NCI-H774 (cell line): Measurements from ENCODE around the gene FAM98A.

Source experiments
- DNase-seq: peaks from one replicate; lab custom pipeline; 2025; lab: John Stamatoyannopoulos, UW

The FAM98A gene

GRCh38 chr2:33597026-33597425, 2.1 kb downstream of the FAM98A start:
- DNase-seq = no peak

DNA sequence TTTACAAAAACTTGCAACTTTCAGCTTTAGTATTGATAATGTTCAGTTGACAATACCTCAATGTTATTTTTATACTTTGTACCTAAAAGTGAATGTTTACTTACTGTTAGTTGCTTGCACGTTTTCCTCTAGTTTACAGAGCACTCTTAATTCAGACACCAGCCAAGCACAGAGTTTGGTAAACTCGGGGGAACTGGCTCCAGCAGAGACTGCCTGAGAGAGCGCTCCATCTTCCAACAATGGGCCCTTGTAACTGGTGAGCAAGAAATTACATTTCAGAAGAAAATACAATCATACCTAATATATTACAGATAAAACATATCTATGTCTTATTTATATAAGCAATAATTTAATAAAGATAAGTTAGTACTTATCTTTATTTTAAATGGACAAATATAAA, 3.7 kb downstream of the FAM98A start:
- no peak for DNase-seq

DNA sequence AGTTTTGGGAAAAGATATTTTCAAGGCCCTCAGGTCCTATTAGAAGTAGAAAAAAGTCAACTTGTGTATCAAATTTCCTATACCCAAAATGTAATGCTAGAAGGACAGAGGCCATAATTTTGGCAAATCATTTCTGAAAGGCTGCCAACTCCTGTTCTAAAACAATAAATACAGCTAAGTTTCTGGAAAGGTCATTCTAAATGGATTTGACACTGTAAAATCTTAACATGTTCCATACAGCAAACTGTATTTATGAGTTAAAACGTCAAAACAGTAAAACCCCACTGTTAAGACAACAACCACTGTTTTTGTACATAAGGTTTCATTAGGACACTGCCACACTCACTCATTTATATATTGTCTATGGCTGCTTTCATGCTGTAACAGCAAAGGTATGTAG, 9.7 kb downstream of the FAM98A start:
- DNase-seq = no peak

GRCh38 chr2:33588232-33588631, 10.9 kb downstream of the FAM98A start:
- no peak for DNase-seq

DNA sequence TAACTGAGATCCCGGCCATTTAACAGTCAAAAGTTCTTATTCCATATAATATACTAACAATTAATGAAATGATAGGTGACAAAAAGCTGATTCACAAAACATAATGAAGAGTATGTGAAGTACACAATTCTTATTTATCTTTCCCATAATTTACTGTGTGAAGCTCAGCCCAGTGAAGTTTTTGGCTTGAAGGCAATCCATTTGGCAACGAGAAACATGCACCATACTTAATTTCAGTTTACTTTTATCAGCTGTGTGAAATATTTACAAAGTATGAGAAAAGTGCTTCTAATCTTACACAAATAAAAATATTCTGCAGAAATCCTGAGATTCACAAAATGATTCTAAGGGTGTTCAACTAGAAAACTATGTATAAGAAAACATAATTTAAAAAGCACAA, 12.3 kb downstream of the FAM98A start:
- no peak for DNase-seq

GRCh38 chr2:33583194-33583938, 15.7 kb downstream of the FAM98A start:
- no peak for DNase-seq

DNA sequence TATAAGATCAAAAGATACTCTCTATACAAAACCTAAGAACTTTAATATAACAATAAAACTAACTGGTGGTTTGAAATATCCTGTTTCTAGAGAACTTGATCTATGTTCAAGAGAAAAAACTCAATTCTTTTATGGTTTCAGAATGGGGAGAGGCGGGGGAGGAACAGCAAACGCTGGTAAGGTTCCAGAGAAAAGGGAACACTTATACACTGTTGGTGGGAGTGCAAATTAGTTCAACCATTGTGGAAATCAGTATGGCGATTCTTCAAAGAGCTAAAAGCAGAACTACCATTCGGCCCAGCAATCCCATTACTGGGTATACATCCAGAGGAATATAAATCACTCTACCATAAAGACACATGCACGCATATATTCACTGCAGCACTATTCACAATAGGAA, 17.2 kb downstream of the FAM98A start:
- DNase-seq = no peak

GRCh38 chr2:33579227-33579626, 19.9 kb downstream of the FAM98A start:
- DNase-seq = no peak

GRCh38 chr2:33577668-33578067, 21.4 kb downstream of the FAM98A start:
- DNase-seq = no peak

GRCh38 chr2:33577084-33577483, 22.0 kb downstream of the FAM98A start:
- DNase-seq = no peak

- no peak for DNase-seq
Measured at GRCh38 chr2:33573657-33574056, 25.4 kb downstream of the FAM98A start.

DNA sequence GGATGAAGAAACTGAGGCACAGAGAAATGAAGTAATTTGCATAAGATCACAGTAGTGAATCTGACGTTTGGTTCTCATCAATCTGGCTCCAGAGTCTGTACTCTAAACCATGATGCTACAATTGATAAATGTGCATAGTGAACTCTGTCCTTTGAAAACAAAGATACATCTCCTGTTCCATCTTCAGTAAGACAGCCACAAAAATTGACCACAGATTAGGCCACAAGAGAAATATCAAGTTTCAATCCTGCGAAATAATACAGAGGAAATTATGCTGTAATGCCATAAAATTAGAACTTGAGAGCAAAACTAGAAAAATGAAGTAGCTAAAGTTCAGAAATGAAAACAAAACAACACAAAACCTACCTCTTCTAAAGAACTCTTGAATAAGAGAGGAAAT, 28.4 kb downstream of the FAM98A start:
- no peak for DNase-seq

GRCh38 chr2:33561872-33562271, 37.2 kb downstream of the FAM98A start:
- DNase-seq = no peak

GRCh38 chr2:33560017-33560416, 39.1 kb downstream of the FAM98A start:
- DNase-seq = no peak

- DNase-seq = no peak
Measured at GRCh38 chr2:33559328-33559727, 39.8 kb downstream of the FAM98A start.

DNA sequence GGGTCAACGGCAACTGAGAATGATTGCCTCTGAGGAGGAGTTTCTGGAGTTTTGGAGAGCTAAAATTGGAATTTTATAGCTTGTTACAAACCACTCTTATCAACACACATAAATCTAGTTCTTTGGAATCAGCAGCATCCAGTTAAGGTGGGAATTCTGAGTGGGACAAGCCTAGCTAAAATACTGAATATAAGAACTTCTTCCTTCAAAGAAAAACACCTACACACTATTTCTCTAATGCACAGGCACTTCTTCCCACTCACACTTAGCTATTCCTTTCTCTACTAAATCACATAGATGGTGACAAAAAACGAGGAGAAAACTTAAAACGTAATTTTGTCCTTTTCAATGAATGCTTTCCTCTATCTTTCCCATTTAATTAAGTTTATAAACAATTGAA, 43.4 kb downstream of the FAM98A start:
- DNase-seq = no peak

- no peak for DNase-seq
Measured at GRCh38 chr2:33552758-33553461, 46.2 kb downstream of the FAM98A start.

- no peak for DNase-seq
Measured at GRCh38 chr2:33550206-33550605, 48.9 kb downstream of the FAM98A start.

- DNase-seq = no peak
Measured at GRCh38 chr2:33541243-33541642, 57.9 kb downstream of the FAM98A start.

DNA sequence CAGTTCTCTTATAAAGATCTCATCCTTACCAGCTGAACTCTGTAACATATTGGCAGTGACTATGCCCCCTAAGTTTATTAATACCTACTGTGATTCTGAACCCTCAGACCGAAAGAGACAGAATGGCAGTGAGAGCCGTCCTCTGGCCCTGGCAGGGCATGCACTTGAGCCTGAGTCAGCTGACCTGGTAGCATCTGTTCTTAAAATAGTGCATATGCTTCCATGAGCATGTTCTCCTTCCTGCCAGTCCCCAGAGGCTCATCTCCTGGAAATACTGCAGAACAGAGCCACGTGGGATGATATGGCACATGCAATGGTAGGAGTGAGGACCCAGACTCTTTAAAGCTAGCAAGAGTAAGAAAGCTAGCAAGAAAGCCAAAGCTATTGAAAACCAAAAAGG, 63.7 kb downstream of the FAM98A start:
- DNase-seq = no peak
